Right atrium auricular region (tissue), 2 donors: ENCODE measurements around the gene SPRTN. TPM values are rescaled to one million over a fixed set of nuclear protein-coding genes. Genes with fewer than 3 reads are reported as not detected.
A peak's percentile ranks its signal among the peaks of the same experiment; 100 is the strongest.

Experiments used
- DNase-seq: peaks from one replicate; pipeline ENCODE4 v3.0.0-alpha.2; 2019; ENCODE audit warnings: low spot score
- H3K27ac ChIP-seq, 2 donors: fragments of 200-600 bp; sonication (generic); 1 replicate in 1 of 2; 2 replicates in 1 of 2; pipeline ENCODE4 v1.5.1; 2016 to 2019
- H3K27me3 ChIP-seq, 2 donors: fragments of 200-600 bp; sonication (generic); one replicate each; pipeline versions ENCODE4 v1.5.1 to v1.6.0; 2017 to 2019
- H3K36me3 ChIP-seq: fragments of 200-600 bp; sonication (generic); one replicate; pipeline ENCODE4 v1.5.1; 2016
- H3K4me1 ChIP-seq, 2 donors: fragments of 200-600 bp; sonication (generic); one replicate each; pipeline versions ENCODE4 v1.5.1 to v1.6.0; 2017 to 2019
- H3K4me3 ChIP-seq, 2 donors: fragments of 200-600 bp; sonication (generic); 1 replicate in 1 of 2; 2 replicates in 1 of 2; pipeline ENCODE4 v1.5.1; 2017 to 2019; ENCODE audit warnings: mild to moderate bottlenecking in 1 of 2, moderate library complexity in 1 of 2
- H3K9me3 ChIP-seq, 2 donors: fragments of 200-600 bp; sonication (generic); one replicate each; pipeline ENCODE4 v1.5.1; 2019
- total RNA-seq, 2 donors: library from RNA; depleted of rRNA; stranded (reverse); fragments of >200 nt; gene quantifications; one replicate each; pipeline ENCODE4 v1.1.0, GENCODE V29; 2016
- TF ChIP-seq, protein P1 (sequence below), 2 donors: fragments of 200-600 bp; sonication (generic); IDR thresholded peaks; one replicate each; pipeline ENCODE4 v1.5.1; 2019; ENCODE audit warnings: antibody characterized with exemption in 2 of 2

The SPRTN gene
- total RNA-seq, 2 donors from 2014 or later = 8.9 to 9.1 TPM

DNA sequence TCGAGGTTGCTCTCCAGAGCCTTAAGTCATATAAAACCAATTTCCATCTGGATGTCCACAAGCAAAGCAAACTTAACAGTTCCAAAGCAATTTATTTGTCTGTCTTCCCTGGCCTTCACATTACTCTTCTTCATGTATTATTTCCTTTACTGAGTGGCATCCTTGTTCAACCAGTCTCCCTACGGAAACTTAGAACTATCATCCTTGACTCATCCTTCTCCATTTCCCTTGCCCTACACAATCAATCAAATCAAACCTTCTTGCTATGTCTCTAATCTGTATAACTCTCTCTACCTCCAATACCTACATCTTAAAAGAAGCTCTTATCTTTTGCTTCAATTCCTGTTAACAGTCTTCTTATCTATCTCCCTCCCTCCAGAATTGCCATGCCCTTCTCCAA lies 58.5 kb downstream of the SPRTN start:
- H3K27ac ChIP-seq = peak overlapping the region; percentile 64 to 77
- peaks cover 6% of the 10 kb centered on the region for H3K36me3 ChIP-seq
- no peak overlapping the region for H3K4me3 ChIP-seq
- TF ChIP-seq, protein P1, sequence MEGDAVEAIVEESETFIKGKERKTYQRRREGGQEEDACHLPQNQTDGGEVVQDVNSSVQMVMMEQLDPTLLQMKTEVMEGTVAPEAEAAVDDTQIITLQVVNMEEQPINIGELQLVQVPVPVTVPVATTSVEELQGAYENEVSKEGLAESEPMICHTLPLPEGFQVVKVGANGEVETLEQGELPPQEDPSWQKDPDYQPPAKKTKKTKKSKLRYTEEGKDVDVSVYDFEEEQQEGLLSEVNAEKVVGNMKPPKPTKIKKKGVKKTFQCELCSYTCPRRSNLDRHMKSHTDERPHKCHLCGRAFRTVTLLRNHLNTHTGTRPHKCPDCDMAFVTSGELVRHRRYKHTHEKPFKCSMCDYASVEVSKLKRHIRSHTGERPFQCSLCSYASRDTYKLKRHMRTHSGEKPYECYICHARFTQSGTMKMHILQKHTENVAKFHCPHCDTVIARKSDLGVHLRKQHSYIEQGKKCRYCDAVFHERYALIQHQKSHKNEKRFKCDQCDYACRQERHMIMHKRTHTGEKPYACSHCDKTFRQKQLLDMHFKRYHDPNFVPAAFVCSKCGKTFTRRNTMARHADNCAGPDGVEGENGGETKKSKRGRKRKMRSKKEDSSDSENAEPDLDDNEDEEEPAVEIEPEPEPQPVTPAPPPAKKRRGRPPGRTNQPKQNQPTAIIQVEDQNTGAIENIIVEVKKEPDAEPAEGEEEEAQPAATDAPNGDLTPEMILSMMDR (IDR thresholded peaks at IDR 0.05) = no peak
- no peaks in the 10 kb centered on the region for H3K27me3 ChIP-seq
- no peaks in the 10 kb centered on the region for H3K9me3 ChIP-seq
- H3K4me1 ChIP-seq = peaks cover 0 to 68% of the 10 kb centered on the region in 2 donors
- no peak for DNase-seq

DNA sequence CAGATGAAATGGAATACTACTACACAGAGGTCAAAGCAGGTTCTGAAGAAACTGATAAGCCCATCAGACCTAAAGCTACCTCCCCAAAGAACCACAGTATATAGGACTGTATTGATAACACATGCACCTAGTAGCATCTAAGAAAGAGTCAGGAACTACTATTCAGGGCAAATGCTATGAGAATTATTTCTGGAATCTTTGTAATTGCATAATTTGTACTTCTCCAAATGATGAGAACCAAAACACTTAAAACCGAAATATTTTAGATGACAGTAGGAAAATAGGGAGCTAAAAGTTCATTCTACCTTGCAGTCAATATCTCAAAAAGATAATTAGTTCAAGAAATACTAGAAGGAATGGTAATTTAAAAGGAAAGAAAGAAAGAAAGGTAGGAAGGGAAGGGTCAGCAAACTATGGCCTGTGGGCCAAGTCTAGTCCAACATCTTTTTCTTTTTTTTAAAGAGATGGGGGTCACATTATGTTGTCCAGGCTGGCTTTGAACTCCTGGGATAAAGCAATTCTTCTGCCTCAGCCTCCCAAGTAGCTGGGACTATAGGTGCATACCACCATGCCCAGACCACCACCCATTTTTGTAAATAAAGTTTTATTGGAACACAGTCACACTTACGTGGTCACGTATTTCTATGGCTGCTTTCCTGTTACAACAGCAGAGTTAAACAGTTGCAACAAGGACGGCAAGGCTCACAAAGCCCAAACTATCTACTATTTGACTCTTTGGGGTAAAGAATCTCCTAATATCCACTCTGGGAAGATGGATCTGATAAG lies 60.0 kb downstream of the SPRTN start:
- Histone ChIP-seq H3K36me3 (peaks cover 6% of the 10 kb centered on the region), H3K27me3 (no peaks in the 10 kb centered on the region), H3K4me3 (no peak overlapping the region), H3K4me1 (peaks cover 0 to 63% of the 10 kb centered on the region in 2 donors), H3K9me3 (no peaks in the 10 kb centered on the region), H3K27ac (no peak overlapping the region)
- DNase-seq = no peak
- TF ChIP-seq, protein P1 (IDR thresholded peaks at IDR 0.05) = no peak

DNA sequence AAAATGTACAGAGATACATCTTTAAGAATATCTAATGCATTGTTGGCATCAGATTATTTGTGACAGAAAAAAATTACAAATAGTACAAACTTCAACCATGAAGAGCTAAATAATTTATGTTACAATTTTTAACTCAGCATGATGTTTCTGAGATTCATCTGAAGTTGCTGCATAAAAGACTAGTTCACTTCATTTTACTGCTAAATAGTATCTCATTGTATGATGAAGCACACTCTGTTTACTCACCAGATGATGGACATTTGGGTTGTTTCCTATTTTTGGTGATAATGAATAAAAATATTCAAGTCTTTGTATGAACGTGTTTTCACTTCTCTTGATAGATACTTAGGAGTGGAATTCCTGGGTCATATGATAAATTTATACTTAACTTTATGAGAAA lies 63.4 kb downstream of the SPRTN start:
- Histone ChIP-seq H3K9me3 (no peaks in the 10 kb centered on the region), H3K4me1 (peaks cover 0 to 54% of the 10 kb centered on the region in 2 donors), H3K36me3 (peaks cover 6% of the 10 kb centered on the region), H3K27ac (no peak overlapping the region), H3K27me3 (no peaks in the 10 kb centered on the region), H3K4me3 (no peak overlapping the region)
- TF ChIP-seq, protein P1 (IDR thresholded peaks at IDR 0.05) = no peak
- DNase-seq = no peak

DNA sequence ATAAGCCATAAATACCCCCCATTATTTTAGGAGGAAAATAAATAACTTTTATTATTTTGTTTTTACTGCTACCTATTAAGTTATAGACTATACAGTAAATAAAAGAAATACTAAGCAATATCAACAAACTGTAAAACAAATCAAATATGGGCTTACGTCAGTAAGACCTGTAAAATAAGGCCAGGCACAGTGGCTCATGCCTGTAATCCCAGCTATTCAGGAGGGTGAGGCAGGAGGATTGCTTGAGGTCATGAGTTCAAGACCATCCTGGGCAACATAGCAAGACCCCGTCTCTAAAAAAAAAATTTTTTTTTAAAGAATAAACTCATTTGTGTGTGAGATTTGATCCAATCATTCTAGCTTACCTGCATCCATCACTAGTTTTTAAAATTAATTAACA lies 66.2 kb downstream of the SPRTN start:
- no peaks in the 10 kb centered on the region for H3K27me3 ChIP-seq
- H3K27ac ChIP-seq = no peak overlapping the region

More for the DNA sequence above, 66.2 kb downstream of the SPRTN start:
- no peaks in the 10 kb centered on the region for H3K9me3 ChIP-seq
- H3K36me3 ChIP-seq = peaks cover 4% of the 10 kb centered on the region
- peaks cover 0 to 63% of the 10 kb centered on the region in 2 donors for H3K4me1 ChIP-seq
- no peak overlapping the region for H3K4me3 ChIP-seq
- TF ChIP-seq, protein P1 (IDR thresholded peaks at IDR 0.05) = no peak
- DNase-seq = no peak

Other genes starting within 250 kb of the SPRTN start
- gene TRIM67, start 176.2 kb upstream of the SPRTN start, total RNA-seq = under 1 TPM in 1 of 2 donors, not detected in 1; 0.19 TPM
- 10 to 100 TPM; 30.8 to 53.2 TPM for gene GNPAT, start 97.1 kb upstream of the SPRTN start, total RNA-seq
- gene EXOC8, start 441 bp upstream of the SPRTN start, total RNA-seq = 10 to 100 TPM; 10.7 to 11.8 TPM
- gene EGLN1, start 84.0 kb downstream of the SPRTN start, total RNA-seq = 10 to 100 TPM; 57.9 to 76.7 TPM
- 10 to 100 TPM; 19.5 to 26.3 TPM for gene TSNAX, start 190.4 kb downstream of the SPRTN start, total RNA-seq